Measurements from ENCODE around the gene EIF2S3.

DNA sequence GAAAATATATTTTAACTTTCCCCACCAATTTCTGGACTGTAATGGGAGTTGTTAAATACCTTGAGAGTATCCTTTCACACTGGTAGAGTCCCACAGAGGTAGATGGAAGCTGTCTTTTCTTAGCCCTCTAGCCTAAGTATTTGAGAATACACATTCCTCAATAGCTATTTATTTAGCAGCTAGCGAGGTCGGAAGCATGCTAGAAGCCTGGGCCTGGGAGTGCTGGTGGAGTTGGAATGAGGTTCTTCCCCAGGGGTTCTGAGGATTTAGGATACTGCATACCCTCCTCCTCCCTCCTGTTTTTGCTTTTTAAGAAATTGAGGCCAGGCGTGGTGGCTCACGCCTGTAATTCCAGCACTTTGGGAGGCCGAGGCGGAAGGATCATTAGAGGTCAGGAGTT lies 26.8 kb upstream of the EIF2S3 start:
- no peak for TF ChIP-seq POLR2AphosphoS5 (IDR thresholded peaks at IDR 0.05)
- TF ChIP-seq, protein P1, sequence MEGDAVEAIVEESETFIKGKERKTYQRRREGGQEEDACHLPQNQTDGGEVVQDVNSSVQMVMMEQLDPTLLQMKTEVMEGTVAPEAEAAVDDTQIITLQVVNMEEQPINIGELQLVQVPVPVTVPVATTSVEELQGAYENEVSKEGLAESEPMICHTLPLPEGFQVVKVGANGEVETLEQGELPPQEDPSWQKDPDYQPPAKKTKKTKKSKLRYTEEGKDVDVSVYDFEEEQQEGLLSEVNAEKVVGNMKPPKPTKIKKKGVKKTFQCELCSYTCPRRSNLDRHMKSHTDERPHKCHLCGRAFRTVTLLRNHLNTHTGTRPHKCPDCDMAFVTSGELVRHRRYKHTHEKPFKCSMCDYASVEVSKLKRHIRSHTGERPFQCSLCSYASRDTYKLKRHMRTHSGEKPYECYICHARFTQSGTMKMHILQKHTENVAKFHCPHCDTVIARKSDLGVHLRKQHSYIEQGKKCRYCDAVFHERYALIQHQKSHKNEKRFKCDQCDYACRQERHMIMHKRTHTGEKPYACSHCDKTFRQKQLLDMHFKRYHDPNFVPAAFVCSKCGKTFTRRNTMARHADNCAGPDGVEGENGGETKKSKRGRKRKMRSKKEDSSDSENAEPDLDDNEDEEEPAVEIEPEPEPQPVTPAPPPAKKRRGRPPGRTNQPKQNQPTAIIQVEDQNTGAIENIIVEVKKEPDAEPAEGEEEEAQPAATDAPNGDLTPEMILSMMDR (IDR thresholded peaks at IDR 0.05), result no peak
- no peak for TF ChIP-seq POLR2A (IDR thresholded peaks at IDR 0.05)

Measured in breast epithelium (tissue), 3 donors.